ENCODE data around the gene AGTRAP. TPM values are rescaled to one million over a fixed set of nuclear protein-coding genes. Genes with fewer than 3 reads are reported as not detected.
A peak's percentile ranks its signal among the peaks of the same experiment; 100 is the strongest.

AGTRAP gene
- total and polyA plus RNA-seq, 9 of the 15 experiments (the other 6 are each of a cell fraction or from before 2014, with no cell fraction given), result 26.8 to 105 (median 57.5) TPM

DNA sequence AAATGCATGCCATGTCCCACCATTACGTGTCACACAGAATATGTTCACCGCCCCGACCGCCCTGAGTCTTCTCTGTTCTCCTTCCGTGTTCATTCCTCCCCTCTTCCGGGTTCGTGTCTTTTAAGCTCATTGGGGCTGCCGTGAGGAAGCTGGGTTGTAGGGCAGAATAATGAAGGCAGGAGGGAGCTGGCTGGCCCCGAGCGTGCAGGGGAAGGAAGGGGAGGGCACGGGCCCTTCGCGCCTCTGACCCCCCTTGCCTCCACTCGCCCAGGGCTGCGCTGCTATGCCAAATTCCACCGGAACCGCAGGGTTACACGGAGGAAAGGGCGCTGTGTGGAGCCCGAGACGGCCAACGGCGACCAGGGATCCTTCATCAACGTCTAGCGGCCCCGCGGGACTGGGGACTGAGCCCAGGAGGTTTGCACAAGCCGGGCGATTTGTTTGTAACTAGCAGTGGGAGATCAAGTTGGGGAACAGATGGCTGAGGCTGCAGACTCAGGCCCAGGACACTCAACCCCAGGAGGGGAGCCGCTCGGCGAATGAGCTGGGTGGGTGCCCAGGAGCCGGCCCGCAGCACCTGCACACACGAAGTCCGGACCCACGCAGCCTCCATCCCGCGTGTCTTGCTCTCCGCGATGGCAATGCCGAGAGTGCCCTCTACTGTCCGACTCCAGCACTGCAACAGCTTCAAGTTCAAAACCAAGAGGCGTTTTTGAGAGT, 16.5 kb upstream of the AGTRAP start (continued):
- TF ChIP-seq RBM17 (IDR thresholded peaks at IDR 0.05; ENCODE audit: borderline replicate concordance, low read depth, low read length), result no peak
- peak; percentile 54; the same call in 1 of the 2 replicates for TF ChIP-seq BRD4 (IDR thresholded peaks at IDR 0.05)
- no peak for TF ChIP-seq HSF4 (CRISPR knock-in tag; IDR thresholded peaks at IDR 0.05; ENCODE audit: borderline replicate concordance)
- TF ChIP-seq, protein P1, sequence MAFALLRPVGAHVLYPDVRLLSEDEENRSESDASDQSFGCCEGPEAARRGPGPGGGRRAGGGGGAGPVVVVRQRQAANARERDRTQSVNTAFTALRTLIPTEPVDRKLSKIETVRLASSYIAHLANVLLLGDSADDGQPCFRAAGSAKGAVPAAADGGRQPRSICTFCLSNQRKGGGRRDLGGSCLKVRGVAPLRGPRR (CRISPR knock-in tag; IDR thresholded peaks at IDR 0.05), result no peak
- no peak for TF ChIP-seq FOXJ2 (tag; IDR thresholded peaks at IDR 0.05)
- TF ChIP-seq TBL1XR1 (IDR thresholded peaks at IDR 0.05; ENCODE audit: low read length in 2 of 2), result no peak
- TF ChIP-seq PRPF4 (IDR thresholded peaks at IDR 0.05; ENCODE audit: insufficient read depth, low read depth, low read length, poor library complexity, severe bottlenecking), result no peak
- TF ChIP-seq, protein P2, sequence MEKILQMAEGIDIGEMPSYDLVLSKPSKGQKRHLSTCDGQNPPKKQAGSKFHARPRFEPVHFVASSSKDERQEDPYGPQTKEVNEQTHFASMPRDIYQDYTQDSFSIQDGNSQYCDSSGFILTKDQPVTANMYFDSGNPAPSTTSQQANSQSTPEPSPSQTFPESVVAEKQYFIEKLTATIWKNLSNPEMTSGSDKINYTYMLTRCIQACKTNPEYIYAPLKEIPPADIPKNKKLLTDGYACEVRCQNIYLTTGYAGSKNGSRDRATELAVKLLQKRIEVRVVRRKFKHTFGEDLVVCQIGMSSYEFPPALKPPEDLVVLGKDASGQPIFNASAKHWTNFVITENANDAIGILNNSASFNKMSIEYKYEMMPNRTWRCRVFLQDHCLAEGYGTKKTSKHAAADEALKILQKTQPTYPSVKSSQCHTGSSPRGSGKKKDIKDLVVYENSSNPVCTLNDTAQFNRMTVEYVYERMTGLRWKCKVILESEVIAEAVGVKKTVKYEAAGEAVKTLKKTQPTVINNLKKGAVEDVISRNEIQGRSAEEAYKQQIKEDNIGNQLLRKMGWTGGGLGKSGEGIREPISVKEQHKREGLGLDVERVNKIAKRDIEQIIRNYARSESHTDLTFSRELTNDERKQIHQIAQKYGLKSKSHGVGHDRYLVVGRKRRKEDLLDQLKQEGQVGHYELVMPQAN (IDR thresholded peaks at IDR 0.05; ENCODE audit: borderline replicate concordance), result no peak
- peak; percentile 77 for TF ChIP-seq GATAD2A (IDR thresholded peaks at IDR 0.05)
- TF ChIP-seq, protein P3, sequence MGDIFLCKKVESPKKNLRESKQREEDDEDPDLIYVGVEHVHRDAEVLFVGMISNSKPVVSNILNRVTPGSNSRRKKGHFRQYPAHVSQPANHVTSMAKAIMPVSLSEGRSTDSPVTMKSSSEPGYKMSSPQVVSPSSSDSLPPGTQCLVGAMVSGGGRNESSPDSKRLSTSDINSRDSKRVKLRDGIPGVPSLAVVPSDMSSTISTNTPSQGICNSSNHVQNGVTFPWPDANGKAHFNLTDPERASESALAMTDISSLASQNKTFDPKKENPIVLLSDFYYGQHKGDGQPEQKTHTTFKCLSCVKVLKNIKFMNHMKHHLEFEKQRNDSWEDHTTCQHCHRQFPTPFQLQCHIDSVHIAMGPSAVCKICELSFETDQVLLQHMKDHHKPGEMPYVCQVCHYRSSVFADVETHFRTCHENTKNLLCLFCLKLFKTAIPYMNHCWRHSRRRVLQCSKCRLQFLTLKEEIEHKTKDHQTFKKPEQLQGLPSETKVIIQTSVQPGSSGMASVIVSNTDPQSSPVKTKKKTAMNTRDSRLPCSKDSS (IDR thresholded peaks at IDR 0.05; ENCODE audit: low read depth, partially characterized antibody), result no peak
- no peak for TF ChIP-seq E2F3 (CRISPR knock-in tag; IDR thresholded peaks at IDR 0.05)
- TF ChIP-seq, protein P4, sequence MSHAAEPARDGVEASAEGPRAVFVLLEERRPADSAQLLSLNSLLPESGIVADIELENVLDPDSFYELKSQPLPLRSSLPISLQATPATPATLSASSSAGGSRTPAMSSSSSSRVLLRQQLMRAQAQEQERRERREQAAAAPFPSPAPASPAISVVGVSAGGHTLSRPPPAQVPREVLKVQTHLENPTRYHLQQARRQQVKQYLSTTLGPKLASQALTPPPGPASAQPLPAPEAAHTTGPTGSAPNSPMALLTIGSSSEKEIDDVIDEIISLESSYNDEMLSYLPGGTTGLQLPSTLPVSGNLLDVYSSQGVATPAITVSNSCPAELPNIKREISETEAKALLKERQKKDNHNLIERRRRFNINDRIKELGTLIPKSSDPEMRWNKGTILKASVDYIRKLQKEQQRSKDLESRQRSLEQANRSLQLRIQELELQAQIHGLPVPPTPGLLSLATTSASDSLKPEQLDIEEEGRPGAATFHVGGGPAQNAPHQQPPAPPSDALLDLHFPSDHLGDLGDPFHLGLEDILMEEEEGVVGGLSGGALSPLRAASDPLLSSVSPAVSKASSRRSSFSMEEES (CRISPR knock-in tag; IDR thresholded peaks at IDR 0.05), result no peak
- peak; percentile 51; the same call in 1 of the 2 replicates for TF ChIP-seq EP400 (IDR thresholded peaks at IDR 0.05)
- no peak for TF ChIP-seq STAT5A (IDR thresholded peaks at IDR 0.05; ENCODE audit: borderline replicate concordance, low read length)
- TF ChIP-seq, protein P5, sequence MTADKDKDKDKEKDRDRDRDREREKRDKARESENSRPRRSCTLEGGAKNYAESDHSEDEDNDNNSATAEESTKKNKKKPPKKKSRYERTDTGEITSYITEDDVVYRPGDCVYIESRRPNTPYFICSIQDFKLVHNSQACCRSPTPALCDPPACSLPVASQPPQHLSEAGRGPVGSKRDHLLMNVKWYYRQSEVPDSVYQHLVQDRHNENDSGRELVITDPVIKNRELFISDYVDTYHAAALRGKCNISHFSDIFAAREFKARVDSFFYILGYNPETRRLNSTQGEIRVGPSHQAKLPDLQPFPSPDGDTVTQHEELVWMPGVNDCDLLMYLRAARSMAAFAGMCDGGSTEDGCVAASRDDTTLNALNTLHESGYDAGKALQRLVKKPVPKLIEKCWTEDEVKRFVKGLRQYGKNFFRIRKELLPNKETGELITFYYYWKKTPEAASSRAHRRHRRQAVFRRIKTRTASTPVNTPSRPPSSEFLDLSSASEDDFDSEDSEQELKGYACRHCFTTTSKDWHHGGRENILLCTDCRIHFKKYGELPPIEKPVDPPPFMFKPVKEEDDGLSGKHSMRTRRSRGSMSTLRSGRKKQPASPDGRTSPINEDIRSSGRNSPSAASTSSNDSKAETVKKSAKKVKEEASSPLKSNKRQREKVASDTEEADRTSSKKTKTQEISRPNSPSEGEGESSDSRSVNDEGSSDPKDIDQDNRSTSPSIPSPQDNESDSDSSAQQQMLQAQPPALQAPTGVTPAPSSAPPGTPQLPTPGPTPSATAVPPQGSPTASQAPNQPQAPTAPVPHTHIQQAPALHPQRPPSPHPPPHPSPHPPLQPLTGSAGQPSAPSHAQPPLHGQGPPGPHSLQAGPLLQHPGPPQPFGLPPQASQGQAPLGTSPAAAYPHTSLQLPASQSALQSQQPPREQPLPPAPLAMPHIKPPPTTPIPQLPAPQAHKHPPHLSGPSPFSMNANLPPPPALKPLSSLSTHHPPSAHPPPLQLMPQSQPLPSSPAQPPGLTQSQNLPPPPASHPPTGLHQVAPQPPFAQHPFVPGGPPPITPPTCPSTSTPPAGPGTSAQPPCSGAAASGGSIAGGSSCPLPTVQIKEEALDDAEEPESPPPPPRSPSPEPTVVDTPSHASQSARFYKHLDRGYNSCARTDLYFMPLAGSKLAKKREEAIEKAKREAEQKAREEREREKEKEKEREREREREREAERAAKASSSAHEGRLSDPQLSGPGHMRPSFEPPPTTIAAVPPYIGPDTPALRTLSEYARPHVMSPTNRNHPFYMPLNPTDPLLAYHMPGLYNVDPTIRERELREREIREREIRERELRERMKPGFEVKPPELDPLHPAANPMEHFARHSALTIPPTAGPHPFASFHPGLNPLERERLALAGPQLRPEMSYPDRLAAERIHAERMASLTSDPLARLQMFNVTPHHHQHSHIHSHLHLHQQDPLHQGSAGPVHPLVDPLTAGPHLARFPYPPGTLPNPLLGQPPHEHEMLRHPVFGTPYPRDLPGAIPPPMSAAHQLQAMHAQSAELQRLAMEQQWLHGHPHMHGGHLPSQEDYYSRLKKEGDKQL (CRISPR knock-in tag; IDR thresholded peaks at IDR 0.05; ENCODE audit: borderline replicate concordance), result 0 out of 2 replicates have a peak, but pooled peaks have one; percentile 88
- no peak for TF ChIP-seq SRF (CRISPR knock-in tag; IDR thresholded peaks at IDR 0.05)
